HepG2 (cell line): Measurements from ENCODE around the gene DBN1. TPM values are rescaled to one million over a fixed set of nuclear protein-coding genes. Genes with fewer than 3 reads are reported as not detected.

Source experiments
- ATAC-seq: fragments of 200-7000 bp; cut with Tn5 transposase; 3 replicates; pipeline ENCODE4 v1.9.1; 2020; ENCODE audit warnings: mild to moderate bottlenecking, moderate library complexity
- BruUV-seq: library from RNA; stranded (reverse); fragments of 400-500 nt; replicated peaks from 2 replicates; lab custom pipeline; 2021; lab: Mats Ljungman, UMichigan
- CTCF ChIA-PET: fragments of 300-600 bp; formaldehyde crosslinking; extraction: SDS; loops from one replicate; lab custom pipeline; 2021; ENCODE audit warnings: low total read pairs, inconsistent platforms, low intra/inter-chr PET ratio; lab: Yijun Ruan, JAX
- POLR2A ChIA-PET: fragments of 350-600 bp; sonication (Branson Sonifier 250); formaldehyde crosslinking; loops from one replicate; lab custom pipeline; 2020; ENCODE audit warnings: antibody characterized with exemption, inconsistent platforms; lab: Yijun Ruan, JAX
- DNase-seq: peaks from one replicate; pipeline ENCODE4 v3.0.0-alpha.2; 2015; ENCODE audit warnings: low spot score
- FAIRE-seq: peaks from 3 replicates; lab custom pipeline; 2011; peaks lifted over from hg19 to GRCh38; lab: Jason Lieb, UNC
- H2AFZ ChIP-seq: one replicate; pipeline ENCODE4 v1.6.1; 2011; ENCODE audit warnings: low read length, inconsistent platforms
- H3K27ac ChIP-seq: fragments of 300-600 bp; 3 replicates; pipeline ENCODE4 v1.8.0; 2011; ENCODE audit warnings: mixed run types, mild to moderate bottlenecking, mixed read lengths, low read length, inconsistent platforms; ENCODE audit not compliant: insufficient read depth; ENCODE audit errors: extremely low read length
- H3K27me3 ChIP-seq, 2 experiments: fragments of 200-600 bp in 1 of 2; 2 replicates in 1 of 2; 3 replicates in 1 of 2; pipeline versions ENCODE4 v1.6.0 to v1.8.0; 2011; ENCODE audit warnings: low read length in 2 of 2, mild to moderate bottlenecking in 2 of 2, moderate library complexity in 2 of 2, inconsistent platforms in 1 of 2; ENCODE audit not compliant: insufficient read depth in 2 of 2, control insufficient read depth in 1 of 2
- H3K36me3 ChIP-seq, 2 experiments: fragments of 200-600 bp in 1 of 2; replicated peaks in 1 of 2; 2 replicates in 1 of 2; 3 replicates in 1 of 2; pipeline versions ENCODE4 v1.5.1 to v1.8.0; 2011; ENCODE audit warnings: low read length in 2 of 2, inconsistent platforms in 1 of 2; ENCODE audit not compliant: insufficient read depth in 2 of 2, control insufficient read depth in 1 of 2
- H3K4me1 ChIP-seq: 2 replicates; pipeline ENCODE4 v1.5.1; 2012; ENCODE audit warnings: low read length, inconsistent platforms; ENCODE audit not compliant: insufficient read depth
- H3K4me2 ChIP-seq: 2 replicates; pipeline ENCODE4 v1.6.0; 2011; ENCODE audit warnings: low read depth, low read length, inconsistent platforms
- H3K4me3 ChIP-seq, 3 experiments: fragments of 200-600 bp in 1 of 3; sonication (generic), shearing (Covaris generic) in 1 of 3; replicated peaks in 1 of 3; 2 replicates each; pipeline ENCODE4 v1.5.1; 2011 to 2016; ENCODE audit warnings: low read length in 3 of 3, inconsistent platforms in 2 of 3, low read depth in 2 of 3, mild to moderate bottlenecking in 2 of 3, control low read depth in 1 of 3, mixed read lengths in 1 of 3; ENCODE audit not compliant: insufficient read depth in 1 of 3
- H3K79me2 ChIP-seq: one replicate; pipeline ENCODE4 v1.6.1; 2011; ENCODE audit warnings: low read length, inconsistent platforms; ENCODE audit not compliant: insufficient read depth
- H3K9ac ChIP-seq: 2 replicates; pipeline ENCODE4 v1.6.0; 2011; ENCODE audit warnings: mild to moderate bottlenecking, low read depth, low read length, inconsistent platforms; ENCODE audit not compliant: insufficient read depth
- H3K9me3 ChIP-seq: 2 replicates; pipeline ENCODE4 v1.5.1; 2012; ENCODE audit warnings: mild to moderate bottlenecking, low read length
- H4K20me1 ChIP-seq: 2 replicates; pipeline ENCODE4 v1.6.0; 2011; ENCODE audit warnings: inconsistent platforms, mild to moderate bottlenecking, low read length, moderate library complexity; ENCODE audit not compliant: insufficient read depth
- ARHGAP35 ChIP-seq: sonication (generic); formaldehyde crosslinking; IDR thresholded peaks from 2 replicates; pipeline ENCODE4 v1.9.0; 2022; ENCODE audit warnings: mild to moderate bottlenecking, inconsistent platforms, moderate library complexity, missing genetic modification reagents, borderline replicate concordance
- ARNT2 ChIP-seq: sonication (generic); formaldehyde crosslinking; IDR thresholded peaks from 2 replicates; pipeline ENCODE4 v1.8.0; 2022; ENCODE audit warnings: mild to moderate bottlenecking, low read depth, missing genetic modification reagents, moderate library complexity
- CREM ChIP-seq, 2 experiments: sonication (generic) in 1 of 2; formaldehyde crosslinking in 1 of 2; IDR thresholded peaks; 2 replicates each; pipeline versions ENCODE4 v1.4.0 to v1.6.1; 2016 to 2020; ENCODE audit warnings: antibody characterized with exemption in 1 of 2, mild to moderate bottlenecking in 1 of 2, missing genetic modification reagents in 1 of 2
- DNMT3B ChIP-seq: conservative IDR thresholded peaks from 2 replicates; pipeline ENCODE4 v1.6.1; 2016; ENCODE audit warnings: missing biosample characterization, control low read depth
- FOSL1 ChIP-seq: sonication (generic); formaldehyde crosslinking; IDR thresholded peaks from 2 replicates; pipeline ENCODE4 v1.9.0; 2021; ENCODE audit warnings: missing genetic modification reagents, borderline replicate concordance
- HDAC6 ChIP-seq: fragments of 200-600 bp; sonication (generic); IDR thresholded peaks from 2 replicates; pipeline ENCODE4 v1.7.0; 2017; ENCODE audit warnings: mild to moderate bottlenecking, antibody characterized with exemption, low read length, low read depth
- ZNF44 ChIP-seq: sonication (generic); formaldehyde crosslinking; IDR thresholded peaks from 2 replicates; pipeline ENCODE4 v1.5.1; 2020; ENCODE audit warnings: mild to moderate bottlenecking, missing genetic modification reagents
- ZNF781 ChIP-seq: sonication (generic); formaldehyde crosslinking; IDR thresholded peaks from 2 replicates; pipeline ENCODE4 v1.5.1; 2020; ENCODE audit warnings: borderline replicate concordance, mild to moderate bottlenecking, missing genetic modification reagents; ENCODE audit errors: not compliant biosample characterization
- WGBS: methylation state at CpG from one replicate; pipeline ENCODE4 v1.1.6; 2017; ENCODE audit warnings: low lambda C conversion rate; 5-methylcytosine and 5-hydroxymethylcytosine counted together
- in situ Hi-C: cut with HindIII; loops from 2 replicates; pipeline ENCODE4 v1.10.0; 2017; ENCODE audit warnings: low pct_unique_long_range_greater_than_20kb; ENCODE audit not compliant: extremely low pct_ligation_motif_present
- intact Hi-C: fragments of 100-400 bp; cut with micrococcal nuclease; formaldehyde crosslinking; loops from one replicate; pipeline ENCODE4 v1.10.0; 2022; ENCODE audit not compliant: unreplicated experiment
- polyA plus RNA-seq, 8 experiments: library from polyadenylated mRNA; depleted of rRNA in 3 of 8; stranded (reverse) in 7 of 8; unstranded in 1 of 8; fragments of >200 nt; fragmentation: Illumina TruSeq in 4 of 8; extraction: Trizol in 4 of 8; gene quantifications; 2 replicates each; pipeline versions ENCODE4 v1.2.1 to v1.2.3, GENCODE V29; 2011 to 2016; ENCODE audit warnings: low read depth in 4 of 8, missing spikeins in 1 of 8, mixed read lengths in 1 of 8; ENCODE audit not compliant: insufficient read depth in 1 of 8
- total RNA-seq, 5 experiments: library from RNA; depleted of rRNA; stranded (reverse); fragments of >200 nt; fragmentation: Illumina TruSeq; extraction: Trizol; gene quantifications; 2 replicates each; pipeline ENCODE4 v1.2.3, GENCODE V29; 2016; ENCODE audit warnings: low read depth in 1 of 5
- TF ChIP-seq, protein P1 (sequence below): sonication (generic); formaldehyde crosslinking; IDR thresholded peaks from 2 replicates; pipeline ENCODE4 v1.5.0; 2020; ENCODE audit warnings: mild to moderate bottlenecking, missing genetic modification reagents
- TF ChIP-seq, protein P2 (sequence below): sonication (generic); formaldehyde crosslinking; IDR thresholded peaks from 2 replicates; pipeline ENCODE4 v1.8.1; 2023; ENCODE audit warnings: missing genetic modification reagents, mild to moderate bottlenecking, borderline replicate concordance

DBN1 gene
- total and polyA plus RNA-seq, 2 of the 13 experiments (the other 11 are each of a cell fraction or from before 2014, with no cell fraction given) = 27.0 to 37.3 TPM

DNA sequence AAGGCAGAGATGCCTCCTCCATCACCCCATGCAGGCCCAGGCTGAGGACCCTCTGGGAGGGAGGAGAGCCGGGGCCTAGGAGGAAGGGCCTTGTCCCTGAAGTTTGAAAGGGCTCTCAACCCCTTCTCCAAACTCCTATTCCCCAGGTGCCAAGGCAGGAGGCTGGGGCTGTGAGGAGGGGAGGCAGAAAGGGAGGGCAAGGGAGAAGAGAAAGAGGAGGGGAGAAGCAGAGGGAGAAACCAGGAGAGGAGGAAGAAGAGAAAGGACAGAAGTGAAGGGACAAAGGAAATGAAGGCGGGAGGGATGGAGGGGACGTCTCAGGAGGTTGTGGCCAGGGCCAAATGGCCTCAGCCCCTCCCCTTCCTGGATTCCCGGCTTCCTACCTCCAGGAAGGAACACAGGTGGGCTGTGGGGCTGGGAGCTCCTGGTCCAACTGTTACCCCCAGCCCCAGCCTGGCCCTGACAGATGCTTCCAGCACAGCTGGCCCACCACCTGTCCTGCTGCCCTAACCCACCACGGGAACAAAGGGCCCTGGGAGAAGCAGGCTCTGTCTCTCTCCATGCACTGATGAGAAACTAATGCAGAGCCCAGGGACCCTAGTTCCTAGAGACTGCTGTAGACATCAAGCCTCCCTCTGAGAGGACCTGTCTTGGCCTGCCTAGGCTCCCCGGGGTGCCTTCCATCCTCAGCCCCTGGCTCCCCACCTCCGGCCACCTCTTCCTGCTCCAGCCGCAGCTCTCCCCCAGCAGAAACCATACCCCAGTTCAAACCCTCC lies 3.5 kb downstream of the DBN1 start:
- Histone ChIP-seq H3K36me3 (peaks cover 3 to 16% of the 10 kb centered on the region in 2 experiments; a peak in 3 of 5 replicates), H3K4me1 (peaks cover 28% of the 10 kb centered on the region), H4K20me1 (peaks cover 9% of the 10 kb centered on the region; the same call in 1 of the 2 replicates), H3K27ac (no peak overlapping the region), H3K27me3 (no peaks in the 10 kb centered on the region), H3K9ac (no peak overlapping the region), H2AFZ (no peak overlapping the region), H3K79me2 (peaks cover 3% of the 10 kb centered on the region), H3K4me3 (no peak overlapping the region), H3K4me2 (no peak overlapping the region), H3K9me3 (no peaks in the 10 kb centered on the region)
- CTCF ChIA-PET = no interaction called here
- no TSS peak for BruUV-seq
- DNase-seq (no peak), ATAC-seq (no peak), FAIRE-seq (no peak)
- 87% methylated on average over 6 of the region's 8 CpGs for WGBS
- TF ChIP-seq, protein P1, sequence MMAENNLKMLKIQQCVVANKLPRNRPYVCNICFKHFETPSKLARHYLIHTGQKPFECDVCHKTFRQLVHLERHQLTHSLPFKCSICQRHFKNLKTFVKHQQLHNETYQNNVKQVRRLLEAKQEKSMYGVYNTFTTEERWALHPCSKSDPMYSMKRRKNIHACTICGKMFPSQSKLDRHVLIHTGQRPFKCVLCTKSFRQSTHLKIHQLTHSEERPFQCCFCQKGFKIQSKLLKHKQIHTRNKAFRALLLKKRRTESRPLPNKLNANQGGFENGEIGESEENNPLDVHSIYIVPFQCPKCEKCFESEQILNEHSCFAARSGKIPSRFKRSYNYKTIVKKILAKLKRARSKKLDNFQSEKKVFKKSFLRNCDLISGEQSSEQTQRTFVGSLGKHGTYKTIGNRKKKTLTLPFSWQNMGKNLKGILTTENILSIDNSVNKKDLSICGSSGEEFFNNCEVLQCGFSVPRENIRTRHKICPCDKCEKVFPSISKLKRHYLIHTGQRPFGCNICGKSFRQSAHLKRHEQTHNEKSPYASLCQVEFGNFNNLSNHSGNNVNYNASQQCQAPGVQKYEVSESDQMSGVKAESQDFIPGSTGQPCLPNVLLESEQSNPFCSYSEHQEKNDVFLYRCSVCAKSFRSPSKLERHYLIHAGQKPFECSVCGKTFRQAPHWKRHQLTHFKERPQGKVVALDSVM (CRISPR knock-in tag) = no peak
- TF ChIP-seq ARHGAP35 (CRISPR knock-in tag) = no peak
- TF ChIP-seq CREM (IDR thresholded peaks at IDR 0.05) = no peak
- no peak for TF ChIP-seq CREM (CRISPR knock-in tag; IDR thresholded peaks at IDR 0.05)
- no peak for TF ChIP-seq ZNF781
- TF ChIP-seq HDAC6 = no peak
- no peak for TF ChIP-seq ZNF44
- TF ChIP-seq, protein P2, sequence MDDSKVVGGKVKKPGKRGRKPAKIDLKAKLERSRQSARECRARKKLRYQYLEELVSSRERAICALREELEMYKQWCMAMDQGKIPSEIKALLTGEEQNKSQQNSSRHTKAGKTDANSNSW (CRISPR knock-in tag) = no peak
- TF ChIP-seq FOSL1 (CRISPR knock-in tag) = no peak
- TF ChIP-seq DNMT3B = no peak
- no peak for TF ChIP-seq ARNT2 (CRISPR knock-in tag)
- POLR2A ChIA-PET = no interaction called here
- intact Hi-C loops (no loop called here), in situ Hi-C loops (loop anchor here (25.0 kb wide), 1 partner anchor 358 kb away; no protein-coding TSS in a partner anchor)
